Measurements from ENCODE around the gene CMAS.
A peak's percentile ranks its signal among the peaks of the same experiment; 100 is the strongest.
"Not testable (repeated sequence)": the region's sequence is repeated elsewhere in the genome, so short reads cannot be mapped to it uniquely, and the experiment has no call there.

Gene CMAS

GRCh38 chr12:22034709-22035506 is 11.1 kb upstream of the CMAS start:
- Mint-ChIP-seq H3K36me3 (no peaks in the 10 kb centered on the region), H3K9me3 (no peaks in the 10 kb centered on the region), H3K27ac (no peak overlapping the region), H3K4me1 (no peaks in the 10 kb centered on the region), H3K27me3 (peaks cover 3% of the 10 kb centered on the region), H3K4me3 (no peak overlapping the region)
- CTCF ChIA-PET, result no interaction called here
- DNase-seq, result no peak

GRCh38 chr12:22037947-22038346 is 8.1 kb upstream of the CMAS start:
- no peaks in the 10 kb centered on the region for H3K36me3 Mint-ChIP-seq
- H3K27ac Mint-ChIP-seq, result no peak overlapping the region
- H3K9me3 Mint-ChIP-seq, result no peaks in the 10 kb centered on the region
- H3K27me3 Mint-ChIP-seq, result peaks cover 8% of the 10 kb centered on the region
- CTCF ChIA-PET, result no interaction called here
- peaks cover 5% of the 10 kb centered on the region for H3K4me1 Mint-ChIP-seq
- no peak overlapping the region for H3K4me3 Mint-ChIP-seq
- DNase-seq, result no peak

GRCh38 chr12:22038734-22039133 is 7.3 kb upstream of the CMAS start:
- Mint-ChIP-seq H3K27me3 (peaks cover 8% of the 10 kb centered on the region), H3K4me1 (peaks cover 5% of the 10 kb centered on the region)

GRCh38 chr12:22039361-22039760 is 6.7 kb upstream of the CMAS start:
- H3K27me3 Mint-ChIP-seq, result peaks cover 8% of the 10 kb centered on the region
- CTCF ChIA-PET, result no interaction called here

More at GRCh38 chr12:22038734-22039133, 7.3 kb upstream of the CMAS start:
- Mint-ChIP-seq H3K27ac (no peak overlapping the region), H3K4me3 (no peak overlapping the region), H3K9me3 (no peaks in the 10 kb centered on the region), H3K36me3 (no peaks in the 10 kb centered on the region)
- no peak for DNase-seq
- CTCF ChIA-PET, result no interaction called here

GRCh38 chr12:22042976-22043669 is 2.9 kb upstream of the CMAS start:
- Mint-ChIP-seq H3K36me3 (no peaks in the 10 kb centered on the region), H3K27ac (no peak overlapping the region), H3K4me3 (no peak overlapping the region), H3K27me3 (peaks cover 8% of the 10 kb centered on the region), H3K4me1 (peaks cover 21% of the 10 kb centered on the region), H3K9me3 (no peaks in the 10 kb centered on the region)
- CTCF ChIA-PET, result interaction anchor here (0.5 kb wide), 1 partner anchor 345 kb away, joined by 3 read pairs; no protein-coding TSS in a partner anchor
- no peak for DNase-seq

More at GRCh38 chr12:22039361-22039760, 6.7 kb upstream of the CMAS start:
- DNase-seq, result no peak
- Mint-ChIP-seq H3K27ac (no peak overlapping the region), H3K36me3 (no peaks in the 10 kb centered on the region), H3K4me3 (no peak overlapping the region), H3K4me1 (peaks cover 5% of the 10 kb centered on the region), H3K9me3 (no peaks in the 10 kb centered on the region)

DNA sequence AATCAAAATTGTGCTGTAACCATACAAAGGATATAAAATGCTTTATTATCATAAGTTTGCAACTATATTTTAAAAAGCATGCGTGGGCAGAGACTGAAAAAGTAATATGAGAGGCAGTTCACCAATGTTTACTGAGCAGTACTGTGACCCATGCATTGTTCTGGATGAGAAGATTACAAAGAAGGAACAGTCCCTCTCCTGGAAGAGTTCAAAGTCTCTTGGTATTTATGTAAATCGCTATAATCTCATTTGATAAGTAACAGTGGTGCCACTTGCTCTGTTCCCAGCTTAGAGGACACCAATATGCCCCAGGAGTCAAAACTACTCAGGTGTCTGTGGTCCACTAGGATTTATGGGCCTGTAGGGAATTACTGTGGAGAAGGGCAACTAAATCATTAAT is 2.1 kb upstream of the CMAS start:
- Mint-ChIP-seq H3K9me3 (no peaks in the 10 kb centered on the region), H3K4me3 (no peak overlapping the region), H3K27ac (no peak overlapping the region), H3K36me3 (peaks cover 5% of the 10 kb centered on the region), H3K4me1 (peaks cover 28% of the 10 kb centered on the region), H3K27me3 (peaks cover 5% of the 10 kb centered on the region)
- no peak for DNase-seq
- CTCF ChIA-PET, result no interaction called here

- Mint-ChIP-seq H3K36me3 (peaks cover 10% of the 10 kb centered on the region), H3K27ac (no peak overlapping the region), H3K4me3 (no peak overlapping the region), H3K4me1 (peaks cover 32% of the 10 kb centered on the region), H3K9me3 (no peaks in the 10 kb centered on the region), H3K27me3 (peaks cover 5% of the 10 kb centered on the region)
- CTCF ChIA-PET, result no interaction called here
- no peak for DNase-seq
Measured at GRCh38 chr12:22044391-22044790, 1.6 kb upstream of the CMAS start.

DNA sequence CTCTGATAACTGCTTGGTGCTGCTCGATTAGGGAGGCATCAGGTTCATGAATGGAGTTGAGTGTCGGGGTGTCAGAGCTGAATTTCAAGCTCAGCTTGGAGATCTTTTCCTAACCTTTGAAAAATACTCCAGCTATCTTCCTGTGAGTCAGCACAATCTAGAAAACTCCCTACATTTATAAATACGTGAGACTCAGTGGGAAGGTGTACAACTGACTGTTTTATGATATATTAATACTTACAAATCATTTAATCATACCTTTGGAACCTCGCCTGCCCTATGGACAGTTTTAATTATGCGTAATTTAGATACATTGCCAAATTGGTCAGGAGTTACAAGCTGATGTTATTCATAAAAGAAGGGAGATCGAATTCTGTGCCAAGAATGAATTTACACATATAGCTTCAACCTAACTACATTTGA is 961 bp downstream of the CMAS start:
- no peaks in the 10 kb centered on the region for H3K27me3 Mint-ChIP-seq
- peaks cover 41% of the 10 kb centered on the region for H3K4me1 Mint-ChIP-seq
- peak overlapping the region; percentile 84 for H3K27ac Mint-ChIP-seq
- peak overlapping the region; percentile 88 for H3K4me3 Mint-ChIP-seq
- peaks cover 19% of the 10 kb centered on the region for H3K36me3 Mint-ChIP-seq
- CTCF ChIA-PET, result interaction anchor here (0.5 to 1.3 kb wide), 3 partner anchors 10 to 401 kb away, joined by 3 read pairs; no protein-coding TSS in a partner anchor
- no peaks in the 10 kb centered on the region for H3K9me3 Mint-ChIP-seq
- DNase-seq, result no peak

DNA sequence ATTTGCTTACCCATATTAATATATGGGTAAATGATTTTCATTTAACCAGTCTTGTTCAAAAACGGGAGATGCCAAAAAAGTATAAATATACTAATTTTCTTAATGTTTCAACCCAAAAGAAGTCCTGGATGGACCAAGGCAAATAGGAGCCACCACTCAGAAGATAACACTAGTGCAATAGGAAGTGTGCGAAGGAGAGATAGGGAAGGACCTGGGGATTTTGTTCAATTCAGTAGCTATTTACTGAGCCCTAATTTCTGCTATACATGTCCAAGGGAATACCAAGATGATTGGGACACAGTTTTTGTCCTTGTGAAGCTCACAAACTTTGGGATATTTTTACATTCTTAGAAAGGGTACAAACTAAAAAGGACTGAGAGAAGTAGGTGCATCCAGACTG is 1.5 kb downstream of the CMAS start:
- CTCF ChIA-PET, result interaction anchor here (1.3 kb wide), 1 partner anchor 25 kb away, joined by 3 read pairs; no protein-coding TSS in a partner anchor
- H3K27ac Mint-ChIP-seq, result no peak overlapping the region
- H3K27me3 Mint-ChIP-seq, result no peaks in the 10 kb centered on the region

GRCh38 chr12:22048351-22049041 is 2.5 kb downstream of the CMAS start:
- no peak for DNase-seq
- Mint-ChIP-seq H3K4me3 (no peak overlapping the region), H3K4me1 (peaks cover 37% of the 10 kb centered on the region), H3K9me3 (no peaks in the 10 kb centered on the region), H3K36me3 (peaks cover 20% of the 10 kb centered on the region), H3K27me3 (no peaks in the 10 kb centered on the region), H3K27ac (no peak overlapping the region)
- CTCF ChIA-PET, result no interaction called here

More for the DNA sequence above, 1.5 kb downstream of the CMAS start:
- Mint-ChIP-seq H3K4me1 (peaks cover 37% of the 10 kb centered on the region), H3K9me3 (no peaks in the 10 kb centered on the region), H3K36me3 (peaks cover 19% of the 10 kb centered on the region), H3K4me3 (peak overlapping the region; percentile 88)
- no peak for DNase-seq

GRCh38 chr12:22050078-22050477 is 4.1 kb downstream of the CMAS start:
- H3K4me3 Mint-ChIP-seq, result no peak overlapping the region
- DNase-seq, result no peak
- H3K4me1 Mint-ChIP-seq, result peaks cover 37% of the 10 kb centered on the region
- H3K27ac Mint-ChIP-seq, result no peak overlapping the region
- CTCF ChIA-PET, result no interaction called here
- no peaks in the 10 kb centered on the region for H3K27me3 Mint-ChIP-seq
- peaks cover 20% of the 10 kb centered on the region for H3K36me3 Mint-ChIP-seq
- no peaks in the 10 kb centered on the region for H3K9me3 Mint-ChIP-seq

DNA sequence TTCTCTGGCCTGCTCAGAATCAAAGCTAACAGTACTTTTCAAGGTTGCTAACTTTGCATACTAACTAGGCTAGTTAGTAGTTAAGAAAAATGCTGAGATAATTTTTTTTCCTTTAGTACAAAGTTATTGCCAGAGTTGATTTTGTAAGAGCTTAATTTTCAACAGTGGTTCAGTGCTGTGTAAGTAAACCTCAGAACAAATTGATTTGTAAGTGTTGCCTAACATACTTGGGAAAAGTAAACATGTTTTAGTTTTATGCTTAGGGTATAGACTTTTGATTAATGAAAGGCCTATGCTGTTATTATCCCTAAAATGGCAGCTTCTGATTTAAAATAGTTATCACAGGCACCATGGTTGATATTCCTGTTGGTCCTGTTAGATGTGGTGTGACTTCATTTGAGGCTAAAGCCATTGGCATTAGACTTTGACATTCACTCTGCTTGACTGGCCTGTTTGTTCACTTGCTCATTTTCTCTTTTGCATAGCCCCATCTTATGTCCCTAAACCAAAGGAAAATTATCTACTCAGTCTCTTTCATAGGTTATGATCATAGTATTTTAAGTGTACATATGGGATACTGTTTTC is 5.2 kb downstream of the CMAS start:
- H3K4me1 Mint-ChIP-seq, result peaks cover 35% of the 10 kb centered on the region
- DNase-seq, result no peak
- CTCF ChIA-PET, result no interaction called here
- H3K36me3 Mint-ChIP-seq, result peaks cover 23% of the 10 kb centered on the region
- H3K9me3 Mint-ChIP-seq, result no peaks in the 10 kb centered on the region
- H3K27ac Mint-ChIP-seq, result no peak overlapping the region
- no peaks in the 10 kb centered on the region for H3K27me3 Mint-ChIP-seq
- H3K4me3 Mint-ChIP-seq, result no peak overlapping the region

DNA sequence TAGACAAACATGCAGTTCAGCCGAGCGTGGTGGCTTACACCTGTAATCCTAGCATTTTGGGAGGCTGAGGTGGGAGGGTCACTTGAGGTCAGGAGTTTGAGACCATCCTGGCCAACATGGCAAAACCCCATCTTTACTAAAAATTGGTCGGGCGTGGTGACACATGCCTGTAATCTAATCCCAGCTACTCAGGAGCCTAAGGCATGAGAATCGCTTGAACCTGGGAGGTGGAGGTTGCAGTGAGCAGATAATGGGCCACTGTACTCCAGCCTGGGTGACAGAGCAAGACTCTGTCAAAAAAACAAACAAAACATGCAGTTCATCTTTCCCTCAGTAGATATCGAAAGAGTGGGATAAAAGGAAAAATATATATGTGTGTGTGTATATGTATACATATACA is 7.0 kb downstream of the CMAS start:
- CTCF ChIA-PET, H3K27ac Mint-ChIP-seq, H3K27me3 Mint-ChIP-seq, H3K4me3 Mint-ChIP-seq, DNase-seq, H3K9me3 Mint-ChIP-seq: not testable (repeated sequence)
- Mint-ChIP-seq H3K36me3 (peaks cover 32% of the 10 kb centered on the region), H3K4me1 (peaks cover 21% of the 10 kb centered on the region)

DNA sequence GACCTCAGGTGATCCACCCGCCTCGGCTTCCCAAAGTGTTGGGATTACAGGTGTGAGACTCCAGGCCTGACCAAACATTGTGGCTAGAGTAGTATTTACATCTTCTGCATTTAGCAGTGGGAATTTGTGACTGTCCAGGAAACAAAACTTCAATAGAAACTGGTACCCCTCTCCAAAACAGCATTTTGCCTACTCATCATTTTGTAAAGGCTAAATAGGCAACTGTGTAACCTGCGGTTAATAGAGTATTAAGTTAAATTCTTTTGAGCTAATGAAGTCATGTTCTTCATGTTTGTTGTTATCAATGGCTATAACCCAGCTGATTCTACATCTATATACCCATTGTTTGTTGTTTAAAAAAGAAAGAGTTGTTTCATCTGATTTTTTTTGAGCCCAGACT is 8.1 kb downstream of the CMAS start:
- no peak overlapping the region for H3K4me3 Mint-ChIP-seq
- DNase-seq, result no peak
- H3K4me1 Mint-ChIP-seq, result peaks cover 11% of the 10 kb centered on the region
- H3K9me3 Mint-ChIP-seq, result no peaks in the 10 kb centered on the region
- no peaks in the 10 kb centered on the region for H3K27me3 Mint-ChIP-seq
- no peak overlapping the region for H3K27ac Mint-ChIP-seq
- peaks cover 27% of the 10 kb centered on the region for H3K36me3 Mint-ChIP-seq
- CTCF ChIA-PET, result no interaction called here
